COLO668 (cell line): ENCODE data around the gene ZNF383.
"Not testable (repeated sequence)": the region's sequence is repeated elsewhere in the genome, so short reads cannot be mapped to it uniquely, and the experiment has no call there.

ENCODE experiments used
- DNase-seq: peaks from one replicate; lab custom pipeline; 2025; ENCODE audit not compliant: unreplicated experiment; lab: John Stamatoyannopoulos, UW

Gene ZNF383

GRCh38 chr19:37292998-37293939 is 75.3 kb downstream of the ZNF383 start:
- not testable (repeated sequence) for DNase-seq

GRCh38 chr19:37294246-37294645 is 76.2 kb downstream of the ZNF383 start:
- not testable (repeated sequence) for DNase-seq
